NT2/D1 (cell line): Measurements from ENCODE around the gene KDM3B.
"Not testable (repeated sequence)": the region's sequence is repeated elsewhere in the genome, so short reads cannot be mapped to it uniquely, and the experiment has no call there.

ENCODE experiments used
- DNase-seq: peaks from one replicate; pipeline ENCODE4 v3.0.0-alpha.2; 2011; ENCODE audit warnings: low read depth, low spot score
- H3K27me3 ChIP-seq: 2 replicates; pipeline ENCODE4 v1.6.0; 2011; ENCODE audit warnings: mild to moderate bottlenecking; ENCODE audit not compliant: insufficient read length, insufficient read depth
- H3K36me3 ChIP-seq: 2 replicates; pipeline ENCODE4 v1.6.1; 2011; ENCODE audit warnings: mild to moderate bottlenecking, low read length, mixed read lengths; ENCODE audit not compliant: insufficient read depth, insufficient read length
- H3K4me1 ChIP-seq: 2 replicates; pipeline ENCODE4 v1.5.1; 2011; ENCODE audit not compliant: insufficient read depth, insufficient read length
- H3K4me3 ChIP-seq: 2 replicates; pipeline ENCODE4 v1.5.1; 2011; ENCODE audit warnings: low read depth; ENCODE audit not compliant: insufficient read length
- H3K9ac ChIP-seq: 2 replicates; pipeline ENCODE4 v1.6.0; 2011; ENCODE audit warnings: low read depth; ENCODE audit not compliant: insufficient read length
- H3K9me3 ChIP-seq: 2 replicates; pipeline ENCODE4 v1.5.1; 2011; ENCODE audit warnings: mild to moderate bottlenecking, low read length; ENCODE audit not compliant: insufficient read depth
- SUZ12 ChIP-seq: IDR thresholded peaks from 2 replicates; pipeline ENCODE4 v1.6.1; 2011; ENCODE audit not compliant: insufficient read length, insufficient read depth; ENCODE audit errors: extremely low read depth
- YY1 ChIP-seq: IDR thresholded peaks from 2 replicates; pipeline ENCODE4 v1.6.1; 2011; ENCODE audit not compliant: insufficient read length, insufficient read depth
- ZNF274 ChIP-seq: IDR thresholded peaks from 2 replicates; pipeline ENCODE4 v1.6.1; 2011; ENCODE audit warnings: mild to moderate bottlenecking, low read depth, low read length

KDM3B gene

DNA sequence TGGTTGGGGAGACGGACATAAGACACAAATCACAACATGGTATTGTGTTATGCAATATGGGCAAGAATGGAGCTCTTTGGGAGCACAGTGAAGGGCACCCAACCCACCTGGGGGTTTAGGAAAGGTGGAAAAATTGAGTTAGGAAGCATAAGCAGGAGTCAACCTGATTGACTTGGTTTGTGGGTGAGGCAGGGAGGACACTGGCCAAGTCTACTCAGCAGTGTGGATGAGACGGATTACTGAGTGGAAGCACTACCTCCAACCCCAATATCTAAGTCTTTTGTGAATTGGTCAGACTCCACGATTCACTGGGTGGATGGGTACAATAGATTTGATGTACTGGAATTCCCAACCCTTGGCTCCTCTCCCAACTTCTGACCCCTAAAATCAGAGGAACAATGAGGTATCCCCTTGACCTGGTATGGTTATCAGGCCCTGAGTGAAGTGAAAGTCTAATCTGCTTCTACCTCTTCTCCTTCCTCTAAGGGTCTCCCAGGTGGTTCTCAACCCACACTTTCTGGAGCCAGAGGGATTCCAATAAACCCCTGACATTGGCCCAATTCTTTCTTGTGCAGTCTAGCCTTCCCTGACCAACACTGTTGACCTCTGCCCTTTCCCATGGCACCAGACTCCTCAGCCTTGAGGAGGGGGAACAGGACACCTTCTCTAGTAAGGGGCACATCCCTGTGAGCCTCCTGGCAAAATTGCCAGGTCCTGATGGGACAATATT, 118.0 kb downstream of the KDM3B start:
- Histone ChIP-seq H3K9ac (no peak overlapping the region), H3K4me3 (no peak overlapping the region), H3K36me3 (peaks cover 3% of the 10 kb centered on the region), H3K27me3 (peaks cover 12% of the 10 kb centered on the region), H3K9me3 (no peaks in the 10 kb centered on the region), H3K4me1 (peaks cover 4% of the 10 kb centered on the region)
- TF ChIP-seq SUZ12 (no peak), ZNF274 (no peak), YY1 (no peak)
- DNase-seq = no peak

DNA sequence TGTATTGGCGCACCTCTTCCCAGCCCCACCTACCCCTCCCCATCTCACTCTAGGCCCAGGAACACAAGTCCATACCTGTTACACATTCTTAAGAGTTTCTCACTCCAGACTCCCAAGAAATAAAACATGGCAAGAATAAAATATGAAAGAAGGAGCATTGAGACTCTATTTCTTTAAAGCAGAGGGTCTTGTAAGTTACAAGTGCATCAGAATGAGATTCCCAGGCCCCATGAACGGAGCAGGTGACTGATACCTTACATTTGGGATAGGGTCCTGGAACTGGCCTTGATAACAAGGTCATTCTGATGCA, 118.5 kb downstream of the KDM3B start:
- Histone ChIP-seq H3K4me1 (peaks cover 4% of the 10 kb centered on the region), H3K9ac (no peak overlapping the region), H3K9me3 (no peaks in the 10 kb centered on the region), H3K4me3 (no peak overlapping the region), H3K36me3 (peaks cover 3% of the 10 kb centered on the region), H3K27me3 (peaks cover 8% of the 10 kb centered on the region)
- TF ChIP-seq YY1 = no peak
- TF ChIP-seq SUZ12 = no peak
- TF ChIP-seq ZNF274 = no peak
- DNase-seq = no peak

DNA sequence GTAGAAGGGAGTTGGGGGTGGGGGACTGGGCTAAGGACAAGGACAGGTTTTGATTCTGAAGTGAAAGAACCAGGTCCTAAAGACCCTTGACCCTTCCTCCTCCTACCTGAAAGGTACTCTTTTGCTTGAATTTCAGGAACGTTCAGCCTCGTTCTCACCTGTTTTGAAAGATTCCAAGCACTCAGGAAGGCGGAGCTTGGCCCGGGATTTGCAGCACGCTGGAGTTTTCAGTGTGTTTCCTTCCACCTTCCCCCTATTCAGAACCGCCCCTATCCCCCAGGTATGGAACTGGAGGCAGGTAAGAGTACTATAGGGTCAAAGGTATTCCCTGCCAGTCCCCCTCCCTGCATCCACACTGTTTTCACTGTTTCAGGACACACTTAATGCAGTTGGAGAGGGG, 119.9 kb downstream of the KDM3B start:
- TF ChIP-seq ZNF274 = no peak
- no peak for TF ChIP-seq SUZ12
- no peak for TF ChIP-seq YY1
- Histone ChIP-seq H3K9me3 (no peaks in the 10 kb centered on the region), H3K27me3 (no peaks in the 10 kb centered on the region), H3K9ac (no peak overlapping the region), H3K4me3 (no peak overlapping the region), H3K36me3 (peaks cover 2% of the 10 kb centered on the region), H3K4me1 (no peaks in the 10 kb centered on the region)
- DNase-seq = no peak

DNA sequence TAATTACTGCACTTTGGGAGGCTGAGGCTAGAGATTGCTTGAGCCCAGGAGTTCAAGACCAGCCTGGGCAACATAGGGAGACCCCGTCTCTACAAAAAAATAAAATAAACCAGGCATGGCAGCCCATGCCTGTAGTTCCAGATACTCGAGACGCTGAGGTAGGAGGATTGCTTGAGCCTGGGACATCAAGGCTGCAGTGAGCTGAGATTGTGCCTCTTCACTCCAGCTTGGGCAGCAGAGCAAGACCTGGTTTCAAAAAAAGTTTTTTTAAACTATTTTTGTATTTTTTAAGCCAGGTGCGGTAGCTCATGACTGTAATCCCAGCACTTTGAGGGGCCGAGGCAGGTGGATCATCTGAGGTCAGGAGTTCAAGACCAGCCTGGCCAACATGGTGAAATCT, 120.7 kb downstream of the KDM3B start:
- DNase-seq, H3K27me3 ChIP-seq, H3K4me3 ChIP-seq, H3K9ac ChIP-seq, H3K36me3 ChIP-seq, H3K4me1 ChIP-seq, H3K9me3 ChIP-seq: not testable (repeated sequence)

DNA sequence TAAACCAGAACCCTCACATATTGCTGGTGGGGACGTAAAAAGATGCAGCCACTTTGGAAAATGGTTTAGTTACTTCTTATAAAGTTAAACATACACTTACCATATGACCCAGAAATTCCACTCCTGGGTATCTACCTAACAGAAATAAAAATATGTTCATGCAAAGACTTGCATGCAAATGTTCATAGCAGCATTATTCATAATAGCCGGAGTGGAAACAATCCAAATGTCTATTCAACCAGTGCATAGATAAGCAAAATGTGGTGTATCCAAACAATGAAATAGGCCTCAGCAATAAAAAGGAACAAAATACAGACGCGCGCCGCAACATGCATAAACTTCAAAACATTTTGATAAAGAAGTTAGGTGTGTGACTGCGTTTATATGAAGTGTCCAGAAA, 124.4 kb downstream of the KDM3B start:
- H3K9ac ChIP-seq = no peak overlapping the region

DNA sequence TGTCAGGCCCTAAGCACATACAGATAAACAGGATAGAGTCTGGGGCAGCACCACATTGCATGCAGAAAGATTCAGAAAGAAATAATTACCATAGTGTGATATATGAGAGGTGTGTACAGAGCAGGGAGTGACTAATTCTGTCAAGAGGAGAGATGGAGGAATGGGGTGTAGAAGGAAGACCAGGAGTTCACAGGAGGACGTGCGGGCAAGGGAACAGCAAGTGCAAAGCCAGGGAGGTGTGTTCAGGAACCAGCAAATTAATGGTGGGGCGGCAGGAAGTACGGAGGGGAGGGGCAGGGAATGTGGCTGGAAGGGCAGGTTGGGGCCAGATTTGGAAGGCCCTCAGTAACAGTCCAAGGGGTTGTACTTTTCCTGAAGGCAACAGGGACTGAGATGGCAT, 130.2 kb downstream of the KDM3B start:
- H3K27me3 ChIP-seq = no peaks in the 10 kb centered on the region
- H3K9ac ChIP-seq = no peak overlapping the region
- H3K36me3 ChIP-seq = no peaks in the 10 kb centered on the region
- H3K4me1 ChIP-seq = no peaks in the 10 kb centered on the region
- no peak overlapping the region for H3K4me3 ChIP-seq
- TF ChIP-seq SUZ12 = no peak
- TF ChIP-seq ZNF274 = no peak
- TF ChIP-seq YY1 = no peak
- H3K9me3 ChIP-seq = no peaks in the 10 kb centered on the region
- no peak for DNase-seq

More for the DNA sequence above, 124.4 kb downstream of the KDM3B start:
- no peak for DNase-seq
- Histone ChIP-seq H3K9me3 (no peaks in the 10 kb centered on the region), H3K4me3 (no peak overlapping the region), H3K36me3 (no peaks in the 10 kb centered on the region), H3K4me1 (no peaks in the 10 kb centered on the region), H3K27me3 (no peaks in the 10 kb centered on the region)
- TF ChIP-seq SUZ12 (no peak), ZNF274 (no peak), YY1 (no peak)
